ENCODE results near the gene ATP11C. TPM values are rescaled to one million over a fixed set of nuclear protein-coding genes. Genes with fewer than 3 reads are reported as not detected.

ATP11C gene
- total RNA-seq, 3 donors from 2014 or later = 10.8 to 17.0 (median 13.1) TPM

GRCh38 chrX:139815771-139816170, 117.1 kb downstream of the ATP11C start:
- Histone ChIP-seq H3K4me3 (no peak overlapping the region), H3K36me3 (ENCODE audit: low read depth) (no peaks in the 10 kb centered on the region), H3K9me3 (no peaks in the 10 kb centered on the region), H3K4me1 (ENCODE audit: low read depth) (no peaks in the 10 kb centered on the region)
- no peak for ATAC-seq
- intact Hi-C loops (cut with DNase I, micrococcal nuclease) = no loop called here
- TF ChIP-seq CTCF (IDR thresholded peaks at IDR 0.05) = no peak
- no peak for DNase-seq

- no peak for TF ChIP-seq CTCF (IDR thresholded peaks at IDR 0.05)
- ATAC-seq = no peak
- Histone ChIP-seq H3K4me3 (no peak overlapping the region), H3K9me3 (no peaks in the 10 kb centered on the region), H3K36me3 (ENCODE audit: low read depth) (no peaks in the 10 kb centered on the region), H3K4me1 (ENCODE audit: low read depth) (no peaks in the 10 kb centered on the region)
- intact Hi-C loops (cut with DNase I, micrococcal nuclease) = no loop called here
- DNase-seq = no peak
Measured at GRCh38 chrX:139811942-139812629, 120.8 kb downstream of the ATP11C start.

DNA sequence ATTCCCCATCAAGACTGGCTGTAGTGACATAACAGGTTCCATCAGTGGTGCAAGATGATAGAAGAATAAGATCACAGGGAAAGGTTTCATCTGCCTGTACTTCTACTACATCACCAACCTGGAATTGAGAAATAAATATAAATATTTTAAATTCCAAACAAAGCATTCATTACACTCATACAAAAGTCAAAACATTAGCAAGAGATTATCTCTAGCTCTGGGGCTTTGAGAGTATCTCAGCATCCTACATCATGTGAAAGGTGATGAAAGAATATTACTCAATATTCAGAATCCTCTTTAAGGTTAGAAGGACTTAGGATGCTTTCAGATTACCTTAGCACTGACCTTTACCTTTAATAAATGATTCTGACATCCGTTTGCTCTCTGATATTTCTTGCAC, 128.4 kb downstream of the ATP11C start:
- ATAC-seq = no peak
- Histone ChIP-seq H3K36me3 (ENCODE audit: low read depth) (no peaks in the 10 kb centered on the region), H3K4me1 (ENCODE audit: low read depth) (no peaks in the 10 kb centered on the region), H3K9me3 (no peaks in the 10 kb centered on the region), H3K4me3 (no peak overlapping the region)
- no peak for DNase-seq
- intact Hi-C loops (cut with DNase I, micrococcal nuclease) = no loop called here
- no peak for TF ChIP-seq CTCF (IDR thresholded peaks at IDR 0.05)

DNA sequence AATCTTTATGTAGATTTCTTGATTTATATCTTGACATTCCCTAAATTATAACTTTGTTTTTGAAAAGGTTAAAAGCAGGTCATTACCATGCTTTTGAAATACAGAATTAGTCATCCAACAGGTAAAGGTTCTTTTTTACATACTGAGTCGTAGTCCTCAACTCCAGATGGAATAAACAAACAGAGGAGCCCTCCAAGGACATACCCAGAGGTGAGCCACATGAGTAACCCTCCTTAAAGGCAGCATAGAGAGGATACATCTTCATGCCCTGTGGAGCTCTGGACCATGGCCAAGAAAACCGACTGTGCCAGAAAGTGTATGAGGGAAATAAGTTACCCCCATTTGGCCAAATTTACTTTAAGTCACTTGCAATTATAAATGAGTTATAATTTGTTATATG, 129.6 kb downstream of the ATP11C start:
- no peak for TF ChIP-seq CTCF (IDR thresholded peaks at IDR 0.05)
- intact Hi-C loops (cut with DNase I, micrococcal nuclease) = no loop called here
- H3K4me3 ChIP-seq = no peak overlapping the region
- DNase-seq = no peak
- H3K9me3 ChIP-seq = no peaks in the 10 kb centered on the region
- no peak for ATAC-seq
- H3K36me3 ChIP-seq (ENCODE audit: low read depth) = no peaks in the 10 kb centered on the region
- no peaks in the 10 kb centered on the region for H3K4me1 ChIP-seq (ENCODE audit: low read depth)

DNA sequence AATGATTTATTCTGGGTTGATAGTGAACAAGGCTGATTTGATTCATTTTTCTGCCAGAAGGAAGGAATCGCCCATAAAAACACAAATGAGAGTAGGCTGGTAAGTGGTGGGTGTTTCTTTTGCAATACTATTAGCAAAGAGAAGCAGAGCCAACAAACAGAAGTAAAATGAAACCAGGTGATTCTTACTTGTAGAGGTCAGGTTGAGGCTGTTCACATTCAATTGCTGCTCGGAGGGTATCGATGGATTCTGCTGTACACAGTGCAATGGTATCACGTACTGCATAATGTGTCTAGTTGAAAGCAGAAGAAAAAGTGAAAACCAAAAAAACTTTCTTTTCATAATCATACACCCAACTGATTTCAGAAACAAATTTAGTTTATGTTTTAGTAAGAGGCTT, 130.8 kb downstream of the ATP11C start:
- no peak for DNase-seq
- H3K9me3 ChIP-seq = no peaks in the 10 kb centered on the region
- no peak overlapping the region for H3K4me3 ChIP-seq
- no peak for ATAC-seq
- H3K36me3 ChIP-seq (ENCODE audit: low read depth) = no peaks in the 10 kb centered on the region
- H3K4me1 ChIP-seq (ENCODE audit: low read depth) = no peaks in the 10 kb centered on the region
- intact Hi-C loops (cut with DNase I, micrococcal nuclease) = no loop called here
- no peak for TF ChIP-seq CTCF (IDR thresholded peaks at IDR 0.05)

DNA sequence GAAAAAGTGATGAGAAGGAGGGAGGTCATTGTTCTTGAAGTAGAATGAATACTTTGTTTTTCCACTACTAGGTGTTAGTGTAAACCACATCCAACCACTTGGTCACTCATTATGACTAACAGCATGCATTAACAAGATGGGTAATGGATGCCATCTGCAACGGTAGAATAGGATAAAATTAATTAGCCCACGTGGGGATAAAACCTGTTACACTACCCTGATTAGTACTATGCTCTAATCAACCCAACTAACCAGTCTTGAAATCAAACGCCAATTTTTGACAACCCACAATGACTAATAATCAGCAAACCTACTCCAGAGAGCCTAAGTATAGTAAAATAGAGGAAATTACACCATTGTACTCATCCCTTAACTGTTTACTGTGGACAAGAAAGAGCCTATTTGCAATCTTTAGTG, 131.4 kb downstream of the ATP11C start:
- Histone ChIP-seq H3K36me3 (ENCODE audit: low read depth) (no peaks in the 10 kb centered on the region), H3K4me3 (no peak overlapping the region), H3K9me3 (no peaks in the 10 kb centered on the region), H3K4me1 (ENCODE audit: low read depth) (no peaks in the 10 kb centered on the region)
- ATAC-seq (no peak), DNase-seq (no peak)
- TF ChIP-seq CTCF (IDR thresholded peaks at IDR 0.05) = no peak
- intact Hi-C loops (cut with DNase I, micrococcal nuclease) = no loop called here
